GM12878 (cell line): ENCODE data around the gene FAM120A. TPM values are rescaled to one million over a fixed set of nuclear protein-coding genes. Genes with fewer than 3 reads are reported as not detected.

Source experiments
- ATAC-seq: fragments of 200-7000 bp; cut with Tn5 transposase; 3 replicates; pipeline ENCODE4 v1.9.1; 2020; ENCODE audit warnings: mild to moderate bottlenecking, moderate library complexity
- Bru-seq: library from RNA; stranded (reverse); fragments of 400-500 nt; gene quantifications from one replicate; lab custom pipeline; 2021; lab: Mats Ljungman, UMichigan
- BruChase-seq, 2 experiments: library from RNA; stranded (reverse); fragments of 400-500 nt; gene quantifications; one replicate each; lab custom pipeline; 2021; lab: Mats Ljungman, UMichigan
- BruUV-seq: library from RNA; stranded (reverse); fragments of 400-500 nt; replicated peaks from 2 replicates; lab custom pipeline; 2021; lab: Mats Ljungman, UMichigan
- CTCF ChIA-PET: fragments of 300-600 bp; sonication (Branson Sonifier 250); formaldehyde crosslinking; extraction: SDS; loops from one replicate; lab custom pipeline; 2021; ENCODE audit warnings: inconsistent platforms; lab: Yijun Ruan, JAX
- POLR2A ChIA-PET: fragments of 350-600 bp; formaldehyde crosslinking; extraction: SDS; loops from one replicate; lab custom pipeline; 2021; ENCODE audit warnings: inconsistent platforms; lab: Charles Lee
- RAD21 ChIA-PET: fragments of 300-600 bp; sonication (Branson Sonifier 250); formaldehyde crosslinking; loops from one replicate; lab custom pipeline; 2023; ENCODE audit warnings: antibody characterized with exemption; ENCODE audit not compliant: unreplicated experiment; lab: Charles Lee
- SMC1A ChIA-PET: fragments of 300-600 bp; sonication (Branson Sonifier 250); formaldehyde crosslinking; loops from one replicate; lab custom pipeline; 2023; ENCODE audit not compliant: unreplicated experiment, uncharacterized antibody; lab: Charles Lee
- DNase-seq: peaks from one replicate; pipeline ENCODE4 v3.0.0-alpha.2; 2011; ENCODE audit warnings: low read depth, low spot score
- FAIRE-seq: peaks from 3 replicates; lab custom pipeline; 2011; peaks lifted over from hg19 to GRCh38; lab: Jason Lieb, UNC
- H2AFZ ChIP-seq: 2 replicates; pipeline ENCODE4 v1.6.0; 2011; ENCODE audit warnings: low read depth, low read length, control low read depth; ENCODE audit not compliant: control insufficient read depth
- H3K27ac ChIP-seq: 2 replicates; pipeline ENCODE4 v1.5.1; 2011; ENCODE audit warnings: control low read depth; ENCODE audit not compliant: control insufficient read depth, insufficient read depth
- H3K27me3 ChIP-seq, 2 experiments: replicated peaks in 1 of 2; 2 replicates each; pipeline versions ENCODE4 v1.6.0 to v1.6.1; 2011; ENCODE audit warnings: low read length in 1 of 2; ENCODE audit not compliant: control insufficient read depth in 2 of 2, insufficient read depth in 2 of 2
- H3K36me3 ChIP-seq, 2 experiments: 2 replicates each; pipeline ENCODE4 v1.5.1; 2011; ENCODE audit warnings: low read length in 1 of 2; ENCODE audit not compliant: control insufficient read depth in 2 of 2, insufficient read depth in 2 of 2
- H3K4me1 ChIP-seq: 2 replicates; pipeline ENCODE4 v1.6.1; 2011; ENCODE audit warnings: mild to moderate bottlenecking, low read length, moderate library complexity, mixed read lengths; ENCODE audit not compliant: control insufficient read depth, insufficient read depth
- H3K4me2 ChIP-seq: 2 replicates; pipeline ENCODE4 v1.6.0; 2011; ENCODE audit warnings: control low read depth; ENCODE audit not compliant: control insufficient read depth, insufficient read depth
- H3K4me3 ChIP-seq: fragments of 200-600 bp; sonication (generic); 2 replicates; pipeline ENCODE4 v1.5.1; 2016
- H3K79me2 ChIP-seq: 2 replicates; pipeline ENCODE4 v1.6.0; 2011; ENCODE audit warnings: low read length; ENCODE audit not compliant: control insufficient read depth, insufficient read depth
- H3K9ac ChIP-seq: 2 replicates; pipeline ENCODE4 v1.8.0; 2011; ENCODE audit warnings: low read length, control low read depth, mixed read lengths; ENCODE audit not compliant: control insufficient read depth, insufficient read depth
- H3K9me3 ChIP-seq: replicated peaks from 3 replicates; pipeline ENCODE4 v1.5.1; 2011; ENCODE audit warnings: mild to moderate bottlenecking, low read length; ENCODE audit not compliant: control insufficient read depth, insufficient read depth
- H4K20me1 ChIP-seq: 2 replicates; pipeline ENCODE4 v1.6.0; 2011; ENCODE audit not compliant: control insufficient read depth, insufficient read depth
- BCL11A ChIP-seq: IDR thresholded peaks from 2 replicates; pipeline ENCODE4 v1.6.1; 2011; ENCODE audit warnings: low read depth, low read length
- ESRRA ChIP-seq: IDR thresholded peaks from 2 replicates; pipeline ENCODE4 v1.6.1; 2012; ENCODE audit warnings: mild to moderate bottlenecking, low read length, improper control_type of control experiment
- JUND ChIP-seq: IDR thresholded peaks from 2 replicates; pipeline ENCODE4 v1.6.1; 2012; ENCODE audit warnings: low read depth, mild to moderate bottlenecking, low read length, improper control_type of control experiment, moderate library complexity
- KAT2A ChIP-seq: conservative IDR thresholded peaks from 2 replicates; pipeline ENCODE4 v1.6.1; 2011; ENCODE audit warnings: low read depth, low read length; ENCODE audit not compliant: control insufficient read depth
- KLF5 ChIP-seq: fragments of 450-650 bp; IDR thresholded peaks from 2 replicates; pipeline ENCODE4 v1.6.1; 2014; ENCODE audit warnings: mild to moderate bottlenecking; ENCODE audit not compliant: partially characterized antibody
- MYB ChIP-seq: fragments of 150-350 bp; IDR thresholded peaks from 2 replicates; pipeline ENCODE4 v1.6.1; 2014; ENCODE audit warnings: mild to moderate bottlenecking, low read depth, low read length, borderline replicate concordance
- PAX5 ChIP-seq: IDR thresholded peaks from 2 replicates; pipeline ENCODE4 v1.6.1; 2011; ENCODE audit warnings: low read depth, low read length, borderline replicate concordance
- PML ChIP-seq: IDR thresholded peaks from 2 replicates; pipeline ENCODE4 v1.6.1; 2012; ENCODE audit warnings: low read length, inconsistent platforms
- POLR2A ChIP-seq: IDR thresholded peaks from 2 replicates; pipeline ENCODE4 v1.6.1; 2011; ENCODE audit warnings: low read depth, mild to moderate bottlenecking, low read length
- RAD21 ChIP-seq: IDR thresholded peaks from 2 replicates; pipeline ENCODE4 v1.6.1; 2011; ENCODE audit warnings: mild to moderate bottlenecking, low read depth, low read length, moderate library complexity; ENCODE audit not compliant: insufficient read depth
- SMAD5 ChIP-seq: IDR thresholded peaks from 2 replicates; pipeline ENCODE4 v1.6.1; 2016; ENCODE audit warnings: antibody characterized with exemption, low read depth
- STAT3 ChIP-seq: IDR thresholded peaks from 2 replicates; pipeline ENCODE4 v1.6.1; 2011; ENCODE audit warnings: low read depth, low read length, improper control_type of control experiment
- ZNF687 ChIP-seq: fragments of 450-650 bp; IDR thresholded peaks from 2 replicates; pipeline ENCODE4 v1.6.1; 2017; ENCODE audit warnings: mild to moderate bottlenecking, moderate library complexity
- WGBS: methylation state at CpG from one replicate; pipeline ENCODE4 v1.1.6; 2016; ENCODE audit warnings: low lambda C conversion rate; ENCODE audit not compliant: insufficient replicate concordance, insufficient coverage; ENCODE audit errors: missing lambda C conversion rate; 5-methylcytosine and 5-hydroxymethylcytosine counted together
- in situ Hi-C: fragments of 300-500 bp; cut with MboI; formaldehyde crosslinking; loops from 9 replicates; pipeline ENCODE4 v1.14.3; 2018; ENCODE audit warnings: mixed read lengths
- intact Hi-C: fragments of 100-400 bp; cut with micrococcal nuclease; formaldehyde crosslinking; loops from one replicate; pipeline ENCODE4 v1.14.2; 2022; ENCODE audit not compliant: unreplicated experiment
- long read RNA-seq, 2 experiments: library from polyadenylated mRNA; unstranded; transcript quantifications; one replicate each; pipeline ENCODE4 v2.0.0, GENCODE V29; 2019 to 2020
- polyA minus RNA-seq, 3 experiments: library from RNA; depleted of rRNA, polyadenylated mRNA; stranded (reverse); fragments of >200 nt; gene quantifications; 2 replicates each; pipeline ENCODE4 v1.2.3, GENCODE V29; 2011
- polyA plus RNA-seq, 11 experiments: library from polyadenylated mRNA; depleted of rRNA in 4 of 11; unstranded in 6 of 11; stranded (reverse) in 5 of 11; fragments of >200 nt; fragmentation: Nextera tagmentation in 4 of 11; fragmentation: Illumina TruSeq in 1 of 11; extraction: Ambion mirVana in 4 of 11; extraction: Trizol in 1 of 11; gene quantifications; 1 replicate in 1 of 11; 2 replicates in 10 of 11; pipeline versions ENCODE4 v1.2.1 to v1.2.3, GENCODE V29; 2011 to 2016; ENCODE audit warnings: inconsistent platforms in 2 of 11, missing spikeins in 2 of 11, low read depth in 1 of 11
- total RNA-seq, 4 experiments: library from RNA; depleted of rRNA in 3 of 4; stranded (reverse); fragments of >200 nt in 3 of 4; fragmentation: Illumina TruSeq in 1 of 4; extraction: Trizol in 1 of 4; gene quantifications; 2 replicates each; pipeline versions ENCODE4 v1.2.1 to v1.2.3, GENCODE V29; 2013 to 2021
- TF ChIP-seq, protein P1 (sequence below): fragments of 450-650 bp; IDR thresholded peaks from 2 replicates; pipeline ENCODE4 v1.6.1; 2016; ENCODE audit warnings: mild to moderate bottlenecking

The FAM120A gene
- 141 and 148 TPM in 2 replicates for total RNA-seq (2013; cell fraction: nucleolus; rRNA removed)
- total RNA-seq (2014; rRNA removed) (59.5 and 66.2 TPM in 2 replicates), total RNA-seq (2014; rRNA removed; fragmentation: Illumina TruSeq; extraction: Trizol) (55.1 and 58.1 TPM in 2 replicates), total RNA-seq (2021) (87.1 and 89.6 TPM in 2 replicates), polyA plus RNA-seq (2011; rRNA removed) (61.3 and 61.5 TPM in 2 replicates), polyA plus RNA-seq (2014; fragmentation: Illumina TruSeq; extraction: Trizol) (55.4 and 65.6 TPM in 2 replicates), polyA plus RNA-seq (2014; fragmentation: Nextera tagmentation; extraction: Ambion mirVana) (10 to 100 TPM; 13.1 to 21.3 TPM), polyA plus RNA-seq (2014; rRNA removed) (46.6 and 46.9 TPM in 2 replicates), polyA plus RNA-seq (2016; fragmentation: Nextera tagmentation; extraction: Ambion mirVana) (10 to 100 TPM; 23.9 to 25.6 TPM), polyA minus RNA-seq (2011; rRNA and poly(A)+ RNA removed) (151 and 163 TPM in 2 replicates), Bru-seq, nascent RNA (percentile 86 among the genes with signal in this experiment), BruChase-seq, experiment 1, labeled RNA remaining after a 6-hour chase (percentile 87 among the genes with signal in this experiment), BruChase-seq, experiment 2, labeled RNA remaining after a 2-hour chase (percentile 83 among the genes with signal in this experiment)
- 19.6 TPM for polyA plus RNA-seq (2011; ENCODE audit: low read depth)
- 52.7 and 56.0 TPM in 2 replicates for polyA plus RNA-seq (2011; cell fraction: cytosol; rRNA removed)
- polyA plus RNA-seq (2011; cell fraction: nucleus; rRNA removed), result 54.6 and 67.6 TPM in 2 replicates
- 35.7 and 45.8 TPM in 2 replicates for polyA plus RNA-seq (2012)
- 75.3 and 80.9 TPM in 2 replicates for polyA minus RNA-seq (2011; cell fraction: cytosol; rRNA and poly(A)+ RNA removed)
- polyA minus RNA-seq (2011; cell fraction: nucleus; rRNA and poly(A)+ RNA removed), result 73.5 and 109 TPM in 2 replicates
- long read RNA-seq, experiment 1, partial matches to known transcripts, result 9 of 10 reads
- long read RNA-seq, experiment 1, other reads (novel, unspliced or antisense), result 1 of 10 reads
- long read RNA-seq, experiment 2, full-length matches to known transcripts, result 2 of 53 reads
- long read RNA-seq, experiment 2, partial matches to known transcripts, result 49 of 53 reads
- long read RNA-seq, experiment 2, other reads (novel, unspliced or antisense), result 2 of 53 reads

GRCh38 chr9:93450945-93451815 lies at the start of gene FAM120A:
FAM120A (plus strand) TSS chr9:93451685; CDS start chr9:93451916, 231 bp downstream.
- in situ Hi-C loops, result no loop called here
- H3K4me1 ChIP-seq, result peaks cover 3% of the 10 kb centered on the region; the same call in 1 of the 2 replicates
- ChIA-PET CTCF (no interaction called here), SMC1A (interaction anchor here (1.0 to 1.6 kb wide), 2 partner anchors 13 to 115 kb away, joined by 5 read pairs; no protein-coding TSS in a partner anchor), POLR2A (interaction anchor here (0.9 to 3.7 kb wide), 3 partner anchors 13 to 389 kb away, joined by 3 to 64 read pairs (median 3); no protein-coding TSS in a partner anchor), RAD21 (interaction anchor here (0.8 kb wide), 1 partner anchor 13 kb away, joined by 4 read pairs; no protein-coding TSS in a partner anchor)
- intact Hi-C loops, result loop anchor here (5.0 to 10.0 kb wide), 3 partner anchors 116 to 714 kb away; partner anchors contain the start of gene CARD19
- peak within 1 kb of the TSS; percentile 90 for H3K9ac ChIP-seq
- peak within 1 kb of the TSS; percentile 90 for H3K27ac ChIP-seq
- peak within 1 kb of the TSS; percentile 86 for H3K4me3 ChIP-seq
- no peaks in the 10 kb centered on the region for H3K9me3 ChIP-seq
- no peaks in the 10 kb centered on the region for H4K20me1 ChIP-seq
- peaks cover 0 to 9% of the 10 kb centered on the region in 2 experiments; a peak in 3 of 4 replicates for H3K36me3 ChIP-seq
- FAIRE-seq (no peak), ATAC-seq (peak; percentile 69), DNase-seq (no peak)
- BruUV-seq, result no TSS peak
- WGBS, result under 1% methylated on average over 63 of the region's 100 CpGs
- H3K27me3 ChIP-seq, result no peaks in the 10 kb centered on the region
- H3K4me2 ChIP-seq, result peak within 1 kb of the TSS; percentile 87
- H3K79me2 ChIP-seq, result peaks cover 64% of the 10 kb centered on the region
- H2AFZ ChIP-seq, result peak within 1 kb of the TSS; percentile 85
- TF ChIP-seq STAT3 (no peak), SMAD5 (no peak), RAD21 (no peak), BCL11A (no peak), PML (no peak), POLR2A (peak; percentile 83), PAX5 (no peak), ESRRA (no peak), KLF5 (peak; percentile 69), ZNF687 (peak; percentile 55; the same call in 1 of the 2 replicates), JUND (no peak), KAT2A (no peak), MYB (no peak)
- TF ChIP-seq, protein P1, sequence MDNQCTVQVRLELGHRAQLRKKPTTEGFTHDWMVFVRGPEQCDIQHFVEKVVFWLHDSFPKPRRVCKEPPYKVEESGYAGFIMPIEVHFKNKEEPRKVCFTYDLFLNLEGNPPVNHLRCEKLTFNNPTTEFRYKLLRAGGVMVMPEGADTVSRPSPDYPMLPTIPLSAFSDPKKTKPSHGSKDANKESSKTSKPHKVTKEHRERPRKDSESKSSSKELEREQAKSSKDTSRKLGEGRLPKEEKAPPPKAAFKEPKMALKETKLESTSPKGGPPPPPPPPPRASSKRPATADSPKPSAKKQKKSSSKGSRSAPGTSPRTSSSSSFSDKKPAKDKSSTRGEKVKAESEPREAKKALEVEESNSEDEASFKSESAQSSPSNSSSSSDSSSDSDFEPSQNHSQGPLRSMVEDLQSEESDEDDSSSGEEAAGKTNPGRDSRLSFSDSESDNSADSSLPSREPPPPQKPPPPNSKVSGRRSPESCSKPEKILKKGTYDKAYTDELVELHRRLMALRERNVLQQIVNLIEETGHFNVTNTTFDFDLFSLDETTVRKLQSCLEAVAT, result no peak
